GM18517 (cell line): ENCODE data around the gene SPCS2.
"Not testable (repeated sequence)": the region's sequence is repeated elsewhere in the genome, so short reads cannot be mapped to it uniquely, and the experiment has no call there.

Experiments used
- ATAC-seq: cut with Tn5 transposase; IDR thresholded peaks from one replicate; pipeline ENCODE4 v1.9.1; 2021; ENCODE audit warnings: mild to moderate bottlenecking, moderate library complexity; ENCODE audit not compliant: unreplicated experiment

SPCS2 gene

GRCh38 chr11:74949753-74950137 lies 679 bp downstream of the SPCS2 start:
- ATAC-seq, result no peak

DNA sequence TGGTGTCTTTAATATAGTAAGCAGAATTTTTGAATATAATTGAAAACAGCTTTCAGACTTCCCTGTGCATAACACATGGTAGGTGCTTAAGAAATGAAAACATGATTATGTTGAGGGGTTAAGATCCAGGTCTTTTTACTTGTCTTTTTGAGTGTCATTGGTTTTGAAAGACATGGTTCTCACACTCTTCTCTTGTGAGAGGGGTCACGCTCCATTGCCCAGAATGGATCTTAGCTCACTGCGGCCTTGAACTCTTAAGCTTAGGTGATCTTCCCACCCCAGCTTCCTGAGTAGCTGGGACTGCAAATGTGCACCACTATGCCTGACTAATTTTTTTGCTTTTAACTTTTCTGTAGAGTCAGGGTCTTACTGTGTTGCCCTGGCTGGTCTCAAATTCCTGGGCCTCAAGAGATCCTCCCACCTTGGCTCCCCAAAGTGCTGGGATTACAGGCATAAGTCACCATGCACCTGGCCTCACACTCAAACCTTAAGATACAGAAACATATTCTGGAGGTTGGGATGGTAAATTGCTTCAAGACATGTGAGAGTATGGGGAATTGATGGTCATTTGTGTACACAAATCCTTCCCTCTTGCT lies 1.4 kb downstream of the SPCS2 start:
- no peak for ATAC-seq

GRCh38 chr11:74951226-74951625 lies 2.2 kb downstream of the SPCS2 start:
- ATAC-seq, result no peak

GRCh38 chr11:74952752-74953151 lies 3.7 kb downstream of the SPCS2 start:
- no peak for ATAC-seq

DNA sequence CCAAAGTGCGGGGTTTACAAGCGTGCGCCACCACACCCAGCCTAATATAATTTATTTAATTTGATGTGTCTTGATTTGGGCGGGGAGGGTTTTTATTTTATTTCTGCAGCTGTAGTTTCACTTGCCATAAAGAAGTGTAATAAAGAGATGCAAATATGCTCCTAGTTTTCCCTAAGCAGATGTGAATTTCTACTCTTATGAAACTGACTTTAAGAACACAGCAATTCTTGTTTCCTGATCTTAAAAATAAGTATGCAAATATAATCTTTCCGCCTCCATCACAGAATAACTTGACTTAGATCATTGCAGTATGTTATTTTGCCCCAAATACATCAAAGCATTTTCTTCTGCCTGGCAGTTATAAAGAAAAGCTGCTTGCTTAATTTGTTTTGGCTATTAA lies 4.4 kb downstream of the SPCS2 start:
- ATAC-seq, result no peak

- no peak for ATAC-seq
These were observed 5.1 kb downstream of the SPCS2 start for GRCh38 chr11:74954199-74954598.

GRCh38 chr11:74956397-74957015 lies 7.4 kb downstream of the SPCS2 start:
- no peak for ATAC-seq

DNA sequence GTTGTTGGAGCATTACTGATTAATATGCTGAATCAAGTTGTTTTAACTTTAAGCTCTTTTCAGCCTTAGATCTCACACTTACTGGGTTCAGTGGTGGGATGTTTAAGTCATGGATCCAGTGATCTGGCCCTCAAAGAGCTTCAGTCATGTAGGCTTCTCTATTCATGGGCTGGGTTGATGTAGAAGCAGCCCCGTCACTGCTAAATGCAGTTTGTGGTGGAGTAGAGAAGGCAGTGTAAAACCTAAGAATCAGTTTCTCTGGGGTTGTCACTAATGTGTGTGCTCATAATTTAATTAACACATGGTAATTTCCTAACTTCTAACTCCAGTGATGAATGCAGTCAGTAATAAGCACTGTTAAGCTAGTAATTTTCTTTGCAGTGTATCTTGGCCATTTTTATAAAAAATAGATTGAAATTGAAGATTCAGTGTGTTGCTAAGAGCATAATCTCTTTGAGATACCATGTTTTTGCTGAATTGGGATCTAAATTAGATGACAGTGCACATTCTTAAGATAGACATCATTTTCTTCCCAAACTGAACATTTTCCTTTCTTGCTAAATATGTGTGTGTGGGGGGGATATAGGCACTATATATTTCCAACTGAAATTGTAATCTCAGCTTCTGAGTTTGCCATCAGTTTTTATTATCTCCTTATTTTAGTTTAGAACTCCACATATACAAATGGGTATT lies 9.0 kb downstream of the SPCS2 start:
- no peak for ATAC-seq

- not testable (repeated sequence) for ATAC-seq
These were observed 11.1 kb downstream of the SPCS2 start for GRCh38 chr11:74960128-74960527.

GRCh38 chr11:74966651-74967050 lies 17.6 kb downstream of the SPCS2 start:
- no peak for ATAC-seq

DNA sequence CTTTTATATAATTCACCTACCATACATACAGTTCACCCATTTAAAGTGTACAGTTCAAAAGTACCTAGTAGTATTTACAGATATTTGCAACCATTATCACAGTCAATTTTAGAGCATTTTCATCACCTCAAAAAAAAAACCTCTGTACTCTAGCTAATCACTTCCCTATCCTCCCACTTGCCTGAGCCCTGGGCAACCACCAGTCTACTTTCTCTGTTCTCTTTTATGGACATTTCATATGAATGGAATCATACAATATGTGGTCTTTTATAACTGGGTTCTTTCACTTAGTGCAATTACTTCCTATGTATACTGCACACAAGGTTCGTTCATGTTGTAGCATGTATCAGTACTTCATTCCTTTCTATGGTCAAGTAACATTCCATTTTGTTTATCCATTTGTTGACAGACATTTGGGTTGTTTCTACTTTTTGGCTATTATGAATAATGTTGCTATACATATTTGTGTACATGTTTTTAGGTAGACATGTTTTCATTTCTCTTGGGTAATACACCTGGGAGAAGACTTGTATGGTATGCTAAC lies 21.9 kb downstream of the SPCS2 start:
- no peak for ATAC-seq

DNA sequence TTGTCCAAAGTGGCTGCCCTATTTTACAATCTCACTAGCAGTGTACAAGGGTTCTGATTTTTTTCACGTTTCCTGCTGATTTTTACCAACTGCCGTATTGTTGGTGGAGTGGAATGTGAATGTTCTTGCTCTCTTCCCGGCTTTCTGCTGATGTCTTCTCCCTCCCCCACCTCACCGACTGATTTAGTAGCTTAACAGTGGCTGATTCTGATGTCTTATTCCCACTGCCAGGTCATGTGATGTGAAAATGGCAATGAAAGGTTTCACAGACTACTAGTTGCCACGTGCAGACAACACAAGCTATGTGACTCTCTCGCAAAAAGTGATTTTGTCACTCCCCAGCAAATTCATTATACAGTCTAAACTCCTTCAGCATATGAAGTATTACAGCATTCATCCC lies 22.4 kb downstream of the SPCS2 start:
- no peak for ATAC-seq

DNA sequence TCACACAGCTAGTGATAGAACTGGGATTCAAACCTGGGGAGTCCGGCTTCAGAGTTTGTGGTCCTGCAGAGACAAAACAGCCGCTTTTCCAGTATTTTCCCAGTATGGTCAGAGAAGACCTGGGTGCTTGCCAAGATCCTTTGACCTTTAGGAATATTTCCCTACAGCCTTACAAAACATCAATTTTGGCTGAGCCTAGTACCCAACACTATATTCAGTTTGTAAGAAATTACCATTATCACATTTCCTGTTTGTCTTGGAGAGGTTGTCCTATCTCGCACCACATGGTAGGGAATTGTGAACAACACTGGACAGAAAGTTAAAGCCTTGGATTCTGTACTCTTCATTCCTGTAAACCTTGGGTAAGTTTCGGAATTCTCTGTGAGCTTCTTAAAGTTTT lies 29.0 kb downstream of the SPCS2 start:
- no peak for ATAC-seq

GRCh38 chr11:74980634-74981033 lies 31.6 kb downstream of the SPCS2 start:
- ATAC-seq, result no peak

- ATAC-seq, result no peak
These were observed 32.8 kb downstream of the SPCS2 start for GRCh38 chr11:74981888-74982287.

GRCh38 chr11:74984070-74984469 lies 35.0 kb downstream of the SPCS2 start:
- ATAC-seq, result no peak

DNA sequence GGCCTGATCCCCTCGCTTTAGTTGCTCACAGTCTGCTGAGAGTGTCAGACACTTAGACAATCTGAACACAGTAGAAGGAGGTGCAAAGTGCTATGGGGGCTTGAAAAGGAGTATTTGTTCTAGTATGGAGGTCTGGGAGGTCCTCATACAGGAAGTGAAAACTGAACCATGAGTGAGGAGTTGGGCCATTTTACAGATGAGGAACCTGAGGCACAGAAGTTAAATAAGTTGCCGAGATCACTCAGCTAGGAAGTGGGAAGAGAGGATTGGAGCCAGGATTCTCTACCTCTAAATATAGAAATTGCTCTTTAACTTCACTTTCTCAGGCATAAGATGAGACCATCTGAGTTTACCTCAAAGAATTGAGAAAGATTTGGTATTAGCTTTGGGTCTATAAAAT lies 35.7 kb downstream of the SPCS2 start:
- ATAC-seq, result no peak

GRCh38 chr11:74988541-74989259 lies 39.6 kb downstream of the SPCS2 start, which contains the start of gene NEU3:
NEU3 (plus strand) TSS chr11:74988933; CDS start chr11:74989061, 128 bp downstream.
- peak; percentile 84 for ATAC-seq

DNA sequence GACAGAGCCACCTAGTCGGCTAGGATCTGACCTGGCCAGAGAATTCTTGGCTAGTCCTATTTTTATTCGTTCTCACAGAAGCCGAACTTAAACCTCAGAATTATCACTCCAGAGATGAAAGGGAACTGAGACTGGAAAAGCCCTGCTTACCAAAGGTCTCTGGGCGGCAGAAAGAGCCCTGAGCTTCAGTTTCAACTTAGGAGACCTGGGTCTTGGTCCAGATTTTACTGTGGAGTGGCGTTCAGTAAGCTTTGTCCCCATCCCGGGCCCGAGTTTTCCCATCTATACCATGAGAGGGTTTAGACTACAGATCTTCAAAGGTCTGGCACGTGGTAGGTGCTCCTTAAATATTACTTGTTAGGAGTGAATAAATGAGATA lies 40.2 kb downstream of the SPCS2 start:
- ATAC-seq, result no peak

DNA sequence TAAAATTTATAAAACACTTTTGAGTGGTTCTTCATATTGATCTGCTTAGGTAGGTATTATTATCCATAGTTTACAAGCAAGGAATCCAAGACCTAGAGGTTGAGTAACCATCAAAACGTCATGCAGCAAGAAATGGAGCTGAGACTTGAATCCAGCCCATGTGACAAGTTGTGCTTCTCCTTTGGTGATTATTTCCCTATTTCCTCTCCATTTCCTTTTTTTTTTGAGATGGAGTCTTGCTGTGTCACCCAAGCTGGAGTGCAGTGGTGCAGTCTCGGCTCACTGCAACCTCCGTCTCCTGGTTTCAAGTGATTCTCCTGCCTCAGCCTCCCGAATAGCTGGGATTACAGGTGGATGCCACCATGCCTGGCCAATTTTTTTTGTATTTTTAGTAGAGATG lies 41.1 kb downstream of the SPCS2 start:
- not testable (repeated sequence) for ATAC-seq

GRCh38 chr11:74990941-74991340 lies 41.9 kb downstream of the SPCS2 start:
- ATAC-seq, result no peak
